ENCODE data around the gene CTSH. TPM values are rescaled to one million over a fixed set of nuclear protein-coding genes. Genes with fewer than 3 reads are reported as not detected.
A peak's percentile ranks its signal among the peaks of the same experiment; 100 is the strongest.

Gene CTSH
- total and polyA plus RNA-seq, 2 of the 13 experiments (the other 11 are each of a cell fraction or from before 2014, with no cell fraction given), result 265 to 653 TPM

DNA sequence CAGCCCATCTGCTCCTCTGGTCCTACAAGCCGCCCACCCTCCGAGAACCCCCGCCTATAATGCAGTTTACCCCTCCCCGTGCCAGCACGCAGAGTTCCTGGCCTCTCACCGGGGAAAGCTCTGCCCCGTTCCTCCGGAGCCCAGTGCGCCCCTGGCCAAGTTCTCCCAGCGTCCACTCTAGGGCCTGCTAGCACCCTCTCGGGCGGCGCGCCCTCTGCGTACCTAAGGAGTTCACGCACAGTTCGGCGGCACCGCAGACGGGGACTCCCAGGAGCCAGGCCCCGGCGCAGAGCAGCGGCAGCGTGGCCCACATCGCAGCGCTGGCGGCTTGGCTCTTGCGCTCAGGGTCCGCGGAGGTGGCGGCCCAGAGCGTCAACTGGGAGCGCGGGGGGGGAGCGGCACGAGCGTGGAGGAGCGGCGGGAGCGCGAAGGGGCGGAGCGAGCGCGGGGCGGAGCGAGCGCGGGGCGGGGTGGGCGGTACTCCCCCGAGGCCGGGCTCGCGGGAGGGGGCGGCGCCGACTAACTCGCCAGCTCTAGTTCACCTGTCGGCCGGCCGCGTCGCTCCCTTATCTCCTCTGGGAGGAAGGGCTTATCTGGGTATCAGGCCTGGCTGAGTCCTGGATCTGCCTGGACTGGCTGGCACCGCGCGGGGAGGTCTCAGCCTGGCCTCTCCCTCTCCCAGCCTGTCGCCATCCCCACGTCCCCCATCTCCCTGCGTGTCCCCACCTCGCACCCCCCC is at the start of gene CTSH (continued):
- TF ChIP-seq, protein P1, sequence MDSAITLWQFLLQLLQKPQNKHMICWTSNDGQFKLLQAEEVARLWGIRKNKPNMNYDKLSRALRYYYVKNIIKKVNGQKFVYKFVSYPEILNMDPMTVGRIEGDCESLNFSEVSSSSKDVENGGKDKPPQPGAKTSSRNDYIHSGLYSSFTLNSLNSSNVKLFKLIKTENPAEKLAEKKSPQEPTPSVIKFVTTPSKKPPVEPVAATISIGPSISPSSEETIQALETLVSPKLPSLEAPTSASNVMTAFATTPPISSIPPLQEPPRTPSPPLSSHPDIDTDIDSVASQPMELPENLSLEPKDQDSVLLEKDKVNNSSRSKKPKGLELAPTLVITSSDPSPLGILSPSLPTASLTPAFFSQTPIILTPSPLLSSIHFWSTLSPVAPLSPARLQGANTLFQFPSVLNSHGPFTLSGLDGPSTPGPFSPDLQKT (CRISPR knock-in tag; IDR thresholded peaks at IDR 0.05; ENCODE audit: borderline replicate concordance), result no peak
- TF ChIP-seq ZNF850 (CRISPR knock-in tag; conservative IDR thresholded peaks at IDR 0.05) (no peak), RBM22 (optimal IDR thresholded peaks at IDR 0.05; ENCODE audit: low read length) (no peak), HNRNPLL (IDR thresholded peaks at IDR 0.05; ENCODE audit: low read depth, low read length, poor library complexity, severe bottlenecking) (peak; percentile 97), KLF13 (CRISPR knock-in tag; IDR thresholded peaks at IDR 0.05) (no peak), ATAD3A (CRISPR knock-in tag; IDR thresholded peaks at IDR 0.05) (no peak), JUND (CRISPR knock-in tag; IDR thresholded peaks at IDR 0.05) (0 out of 2 replicates have a peak, but pooled peaks have one; percentile 54), ATM (IDR thresholded peaks at IDR 0.05; ENCODE audit: borderline replicate concordance) (no peak), JARID2 (CRISPR knock-in tag; IDR thresholded peaks at IDR 0.05; ENCODE audit: insufficient replicate concordance) (peak; percentile 23), SOX5 (CRISPR knock-in tag; IDR thresholded peaks at IDR 0.05; ENCODE audit: borderline replicate concordance) (0 out of 2 replicates have a peak, but pooled peaks have one; percentile 33), ZNF24 (IDR thresholded peaks at IDR 0.05) (no peak), NCOA5 (CRISPR knock-in tag; IDR thresholded peaks at IDR 0.05) (no peak), ZNF10 (CRISPR knock-in tag; IDR thresholded peaks at IDR 0.05; ENCODE audit: borderline replicate concordance, low read depth) (no peak), ZNF558 (CRISPR knock-in tag; IDR thresholded peaks at IDR 0.05; ENCODE audit: borderline replicate concordance) (peak; percentile 90; the same call in 1 of the 2 replicates), KDM5B (CRISPR knock-in tag; IDR thresholded peaks at IDR 0.05; ENCODE audit: borderline replicate concordance) (peak; percentile 85; the same call in 1 of the 2 replicates), CBX1 (IDR thresholded peaks at IDR 0.05; ENCODE audit: low read depth) (no peak), ARNT (IDR thresholded peaks at IDR 0.05) (no peak), MED8 (CRISPR knock-in tag; IDR thresholded peaks at IDR 0.05; ENCODE audit: insufficient replicate concordance) (no peak), AHR (CRISPR knock-in tag; IDR thresholded peaks at IDR 0.05) (no peak), POLR2AphosphoS5 (IDR thresholded peaks at IDR 0.05; ENCODE audit: low read depth, low read length) (peak; percentile 82), ZNF749 (CRISPR knock-in tag; IDR thresholded peaks at IDR 0.05; ENCODE audit: borderline replicate concordance) (peak; percentile 92), MEF2D (CRISPR knock-in tag; IDR thresholded peaks at IDR 0.05) (peak; percentile 61)
- TF ChIP-seq, protein P2, sequence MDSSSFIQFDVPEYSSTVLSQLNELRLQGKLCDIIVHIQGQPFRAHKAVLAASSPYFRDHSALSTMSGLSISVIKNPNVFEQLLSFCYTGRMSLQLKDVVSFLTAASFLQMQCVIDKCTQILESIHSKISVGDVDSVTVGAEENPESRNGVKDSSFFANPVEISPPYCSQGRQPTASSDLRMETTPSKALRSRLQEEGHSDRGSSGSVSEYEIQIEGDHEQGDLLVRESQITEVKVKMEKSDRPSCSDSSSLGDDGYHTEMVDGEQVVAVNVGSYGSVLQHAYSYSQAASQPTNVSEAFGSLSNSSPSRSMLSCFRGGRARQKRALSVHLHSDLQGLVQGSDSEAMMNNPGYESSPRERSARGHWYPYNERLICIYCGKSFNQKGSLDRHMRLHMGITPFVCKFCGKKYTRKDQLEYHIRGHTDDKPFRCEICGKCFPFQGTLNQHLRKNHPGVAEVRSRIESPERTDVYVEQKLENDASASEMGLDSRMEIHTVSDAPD (CRISPR knock-in tag; IDR thresholded peaks at IDR 0.05), result peak; percentile 77
- TF ChIP-seq, protein P3, sequence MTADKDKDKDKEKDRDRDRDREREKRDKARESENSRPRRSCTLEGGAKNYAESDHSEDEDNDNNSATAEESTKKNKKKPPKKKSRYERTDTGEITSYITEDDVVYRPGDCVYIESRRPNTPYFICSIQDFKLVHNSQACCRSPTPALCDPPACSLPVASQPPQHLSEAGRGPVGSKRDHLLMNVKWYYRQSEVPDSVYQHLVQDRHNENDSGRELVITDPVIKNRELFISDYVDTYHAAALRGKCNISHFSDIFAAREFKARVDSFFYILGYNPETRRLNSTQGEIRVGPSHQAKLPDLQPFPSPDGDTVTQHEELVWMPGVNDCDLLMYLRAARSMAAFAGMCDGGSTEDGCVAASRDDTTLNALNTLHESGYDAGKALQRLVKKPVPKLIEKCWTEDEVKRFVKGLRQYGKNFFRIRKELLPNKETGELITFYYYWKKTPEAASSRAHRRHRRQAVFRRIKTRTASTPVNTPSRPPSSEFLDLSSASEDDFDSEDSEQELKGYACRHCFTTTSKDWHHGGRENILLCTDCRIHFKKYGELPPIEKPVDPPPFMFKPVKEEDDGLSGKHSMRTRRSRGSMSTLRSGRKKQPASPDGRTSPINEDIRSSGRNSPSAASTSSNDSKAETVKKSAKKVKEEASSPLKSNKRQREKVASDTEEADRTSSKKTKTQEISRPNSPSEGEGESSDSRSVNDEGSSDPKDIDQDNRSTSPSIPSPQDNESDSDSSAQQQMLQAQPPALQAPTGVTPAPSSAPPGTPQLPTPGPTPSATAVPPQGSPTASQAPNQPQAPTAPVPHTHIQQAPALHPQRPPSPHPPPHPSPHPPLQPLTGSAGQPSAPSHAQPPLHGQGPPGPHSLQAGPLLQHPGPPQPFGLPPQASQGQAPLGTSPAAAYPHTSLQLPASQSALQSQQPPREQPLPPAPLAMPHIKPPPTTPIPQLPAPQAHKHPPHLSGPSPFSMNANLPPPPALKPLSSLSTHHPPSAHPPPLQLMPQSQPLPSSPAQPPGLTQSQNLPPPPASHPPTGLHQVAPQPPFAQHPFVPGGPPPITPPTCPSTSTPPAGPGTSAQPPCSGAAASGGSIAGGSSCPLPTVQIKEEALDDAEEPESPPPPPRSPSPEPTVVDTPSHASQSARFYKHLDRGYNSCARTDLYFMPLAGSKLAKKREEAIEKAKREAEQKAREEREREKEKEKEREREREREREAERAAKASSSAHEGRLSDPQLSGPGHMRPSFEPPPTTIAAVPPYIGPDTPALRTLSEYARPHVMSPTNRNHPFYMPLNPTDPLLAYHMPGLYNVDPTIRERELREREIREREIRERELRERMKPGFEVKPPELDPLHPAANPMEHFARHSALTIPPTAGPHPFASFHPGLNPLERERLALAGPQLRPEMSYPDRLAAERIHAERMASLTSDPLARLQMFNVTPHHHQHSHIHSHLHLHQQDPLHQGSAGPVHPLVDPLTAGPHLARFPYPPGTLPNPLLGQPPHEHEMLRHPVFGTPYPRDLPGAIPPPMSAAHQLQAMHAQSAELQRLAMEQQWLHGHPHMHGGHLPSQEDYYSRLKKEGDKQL (CRISPR knock-in tag; IDR thresholded peaks at IDR 0.05; ENCODE audit: low read depth), result no peak
